ENCODE data around the gene OTOS.

OTOS gene

DNA sequence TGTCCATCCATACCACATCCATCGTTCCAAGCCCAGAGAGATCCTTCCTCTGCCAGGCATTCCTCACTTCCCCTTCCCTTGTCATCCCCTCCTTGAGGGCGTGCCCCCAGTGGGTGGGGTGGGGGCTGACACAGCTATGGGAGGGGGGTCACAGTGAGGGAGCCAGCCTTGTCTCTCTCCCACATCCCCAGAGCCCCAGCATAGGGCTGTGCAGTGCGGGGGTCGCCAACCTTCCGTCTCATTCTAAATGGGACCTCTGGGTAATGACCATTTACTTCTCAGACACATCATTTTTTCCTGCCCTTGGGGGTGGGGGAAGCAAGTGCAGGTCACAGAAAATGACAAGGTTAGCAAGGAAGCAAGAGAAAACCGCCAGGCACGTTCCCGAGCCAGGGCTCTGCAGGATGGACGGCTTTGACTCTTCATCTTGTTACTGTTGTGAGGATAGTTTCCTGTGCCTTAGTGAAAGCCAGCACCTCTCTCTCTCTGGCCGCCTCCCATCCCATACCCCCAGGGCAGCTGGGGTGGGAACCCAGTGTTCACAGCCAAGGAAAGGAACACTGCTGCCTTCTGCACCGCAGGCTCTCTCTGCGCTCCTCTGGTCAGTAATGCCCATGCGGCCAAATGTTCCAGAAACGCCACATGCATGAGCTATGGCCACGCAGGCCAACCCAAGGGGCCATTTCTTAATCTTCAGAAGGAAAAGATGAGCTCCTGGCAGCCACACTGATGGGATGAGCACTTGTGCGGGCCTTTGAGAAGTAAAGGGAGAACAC lies 22.7 kb upstream of the OTOS start:
- H3K36me3 Mint-ChIP-seq (ENCODE audit: low read depth) = no peaks in the 10 kb centered on the region
- no peaks in the 10 kb centered on the region for H3K27me3 Mint-ChIP-seq
- H3K9me3 Mint-ChIP-seq = no peaks in the 10 kb centered on the region
- H3K4me1 Mint-ChIP-seq (ENCODE audit: low read depth) = no peaks in the 10 kb centered on the region
- H3K27ac Mint-ChIP-seq = no peak overlapping the region
- no peak overlapping the region for H3K4me3 Mint-ChIP-seq

DNA sequence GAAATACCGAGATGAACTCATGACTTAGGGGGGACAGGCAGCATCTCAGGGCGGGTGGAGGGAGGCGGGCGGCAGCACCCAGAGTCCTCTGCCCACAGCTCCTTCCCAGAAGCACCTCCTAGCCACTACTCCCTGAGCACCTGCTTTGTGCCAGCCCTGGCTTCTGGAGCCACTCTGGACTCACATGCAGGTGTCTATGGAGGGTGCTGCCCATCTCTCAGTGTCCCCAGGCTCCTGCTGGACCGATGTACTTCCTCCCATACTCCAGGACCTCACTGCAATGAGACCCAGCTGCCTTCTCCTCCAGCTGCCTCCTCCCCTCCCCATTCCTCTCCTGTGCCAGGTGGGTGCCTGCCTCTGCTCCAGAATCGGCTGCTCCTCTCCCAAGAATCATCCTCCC lies 22.1 kb upstream of the OTOS start:
- Mint-ChIP-seq H3K36me3 (ENCODE audit: low read depth) (no peaks in the 10 kb centered on the region), H3K4me1 (ENCODE audit: low read depth) (no peaks in the 10 kb centered on the region), H3K9me3 (no peaks in the 10 kb centered on the region), H3K27ac (no peak overlapping the region), H3K27me3 (no peaks in the 10 kb centered on the region), H3K4me3 (no peak overlapping the region)

DNA sequence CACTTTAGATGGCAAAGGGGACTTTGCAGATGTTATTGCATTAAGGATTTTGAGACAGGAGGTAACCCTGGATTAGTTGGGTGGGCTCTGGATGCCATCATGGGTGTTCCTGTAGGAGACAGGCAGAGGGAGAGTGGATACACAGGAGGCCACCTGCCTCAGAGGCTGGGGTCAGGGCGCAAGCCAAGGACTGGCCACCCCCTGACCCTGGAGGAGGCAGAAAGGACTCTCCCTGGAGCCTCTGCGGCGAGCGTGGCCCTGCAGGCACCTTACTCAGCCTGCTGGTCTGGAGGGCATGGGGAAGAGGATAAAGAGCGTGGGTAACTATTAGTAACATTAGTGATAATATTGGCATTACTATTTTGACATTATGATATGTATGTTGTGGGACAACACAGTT lies 21.6 kb upstream of the OTOS start:
- H3K27ac Mint-ChIP-seq = no peak overlapping the region

DNA sequence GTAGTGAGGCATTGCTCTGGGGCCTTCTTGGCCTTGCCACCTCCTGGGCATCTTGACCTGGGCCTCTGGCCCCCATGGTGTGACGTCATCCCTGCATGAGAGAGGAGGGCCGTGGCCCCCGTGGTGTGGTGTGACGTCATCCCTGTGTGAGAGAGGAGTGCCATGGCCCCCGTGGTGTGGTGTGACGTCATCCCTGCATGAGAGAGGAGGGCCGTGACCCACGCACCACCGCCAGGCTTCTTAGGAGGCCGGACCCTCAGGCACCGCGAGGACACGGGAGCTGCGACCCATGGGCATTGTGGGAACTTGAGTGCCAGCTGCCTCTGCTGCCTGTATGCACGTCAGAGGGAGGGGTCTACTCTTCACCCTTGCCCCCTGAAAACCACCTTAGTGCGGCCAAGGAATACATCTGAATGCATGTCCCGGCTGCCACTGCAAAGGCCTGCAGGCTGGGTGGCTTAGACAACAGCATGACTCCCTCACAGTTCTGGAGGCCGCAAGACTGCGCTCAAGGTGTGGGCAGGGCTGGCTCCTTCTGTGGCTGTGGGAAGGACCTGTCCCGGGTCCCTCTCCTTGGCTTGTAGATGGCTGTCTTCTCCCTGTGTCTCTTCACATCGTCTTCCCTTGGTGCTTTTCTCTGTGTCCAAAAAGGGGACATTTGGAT lies 20.8 kb upstream of the OTOS start:
- H3K4me3 Mint-ChIP-seq = no peak overlapping the region
- no peaks in the 10 kb centered on the region for H3K4me1 Mint-ChIP-seq (ENCODE audit: low read depth)
- no peak overlapping the region for H3K27ac Mint-ChIP-seq
- H3K36me3 Mint-ChIP-seq (ENCODE audit: low read depth) = no peaks in the 10 kb centered on the region
- H3K9me3 Mint-ChIP-seq = no peaks in the 10 kb centered on the region
- H3K27me3 Mint-ChIP-seq = no peaks in the 10 kb centered on the region

More for the DNA sequence above, 21.6 kb upstream of the OTOS start:
- H3K36me3 Mint-ChIP-seq (ENCODE audit: low read depth) = no peaks in the 10 kb centered on the region
- H3K4me3 Mint-ChIP-seq = no peak overlapping the region
- H3K27me3 Mint-ChIP-seq = no peaks in the 10 kb centered on the region
- no peaks in the 10 kb centered on the region for H3K4me1 Mint-ChIP-seq (ENCODE audit: low read depth)
- no peaks in the 10 kb centered on the region for H3K9me3 Mint-ChIP-seq

DNA sequence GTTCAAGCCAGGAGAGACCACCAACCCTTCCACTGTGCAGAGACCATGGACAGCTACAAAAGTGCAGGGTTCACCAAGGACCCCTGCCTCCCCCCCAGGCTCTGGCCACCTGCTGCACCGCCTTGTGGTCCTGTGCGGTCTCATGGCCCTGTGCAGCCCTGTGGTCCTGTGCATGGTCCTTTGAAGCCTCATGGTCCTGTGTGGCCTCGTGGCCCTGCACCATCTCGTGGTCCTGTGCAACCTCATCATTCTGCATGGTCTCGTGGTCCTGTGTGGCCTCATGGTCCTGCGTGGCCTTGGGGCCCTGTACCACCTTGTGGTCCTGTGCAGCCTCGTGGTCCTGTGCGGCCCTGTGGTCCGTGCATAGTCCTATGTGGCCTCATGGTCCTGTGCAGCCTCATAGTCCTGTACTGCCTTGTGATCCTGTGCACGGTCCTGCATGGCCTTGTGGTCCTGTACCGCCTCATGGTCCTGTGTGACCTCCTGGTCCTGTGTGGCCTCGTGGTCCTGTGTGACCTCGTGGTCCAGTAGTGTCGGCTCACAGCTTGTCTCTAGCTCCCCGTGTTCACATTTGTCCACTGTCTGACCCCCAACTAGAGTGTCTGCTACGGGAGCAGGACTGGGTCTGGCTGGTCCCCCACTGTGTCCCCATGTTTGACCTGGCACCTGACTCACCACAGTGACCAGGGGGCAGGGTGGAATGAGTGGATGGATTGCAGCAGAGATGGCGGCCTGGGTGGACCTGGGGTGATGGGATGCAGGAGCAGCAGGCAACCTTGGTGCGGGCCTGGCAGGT lies 20.0 kb upstream of the OTOS start:
- no peak overlapping the region for H3K27ac Mint-ChIP-seq
- H3K9me3 Mint-ChIP-seq = no peaks in the 10 kb centered on the region
- no peaks in the 10 kb centered on the region for H3K36me3 Mint-ChIP-seq (ENCODE audit: low read depth)
- no peak overlapping the region for H3K4me3 Mint-ChIP-seq
- H3K27me3 Mint-ChIP-seq = no peaks in the 10 kb centered on the region
- no peaks in the 10 kb centered on the region for H3K4me1 Mint-ChIP-seq (ENCODE audit: low read depth)

DNA sequence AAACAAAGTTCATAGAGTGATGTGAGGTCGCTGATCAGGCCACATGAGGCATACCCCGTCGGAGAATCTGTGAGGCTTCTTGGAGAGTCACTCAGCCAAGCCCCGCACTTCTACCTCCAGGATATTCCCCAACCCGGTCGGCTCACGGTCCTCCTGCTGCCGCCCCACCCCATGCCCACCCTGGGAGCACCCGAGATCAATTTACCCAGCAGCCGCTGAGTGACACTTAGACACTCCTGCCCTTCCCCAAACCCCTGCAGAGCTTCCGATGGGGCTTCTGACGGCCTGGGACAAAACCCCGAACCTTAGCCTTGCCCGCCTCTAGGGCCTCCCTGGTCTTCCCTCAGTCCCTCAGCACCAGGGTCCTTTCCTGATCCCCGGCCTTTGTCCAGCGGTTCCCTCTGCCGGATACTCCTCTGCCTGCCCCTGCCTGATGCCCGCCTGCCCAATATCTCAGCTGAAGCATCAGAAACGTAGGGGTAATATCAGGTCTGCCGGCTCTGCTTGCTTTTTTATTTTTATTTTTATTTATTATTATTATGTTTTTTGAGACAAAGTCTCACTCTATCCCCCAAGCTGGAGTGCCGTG lies 18.9 kb upstream of the OTOS start:
- no peaks in the 10 kb centered on the region for H3K4me1 Mint-ChIP-seq (ENCODE audit: low read depth)
- no peak overlapping the region for H3K27ac Mint-ChIP-seq
- H3K9me3 Mint-ChIP-seq = no peaks in the 10 kb centered on the region

DNA sequence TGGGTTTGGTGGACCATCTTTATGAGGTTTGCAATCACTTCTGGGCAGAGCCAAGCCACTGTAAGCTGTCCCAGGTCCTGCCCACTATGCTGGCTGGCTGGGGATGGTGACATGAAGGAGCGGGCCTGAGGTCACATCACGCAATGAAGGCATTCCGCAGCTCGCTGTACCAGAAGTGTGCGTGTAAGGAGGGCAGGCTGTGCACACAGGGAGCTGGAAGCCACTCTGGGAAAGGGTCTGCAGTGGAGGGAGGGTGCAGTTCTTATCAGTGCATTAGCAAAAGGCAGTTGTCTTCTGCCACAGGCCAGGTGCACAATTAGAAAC lies 16.7 kb upstream of the OTOS start:
- Mint-ChIP-seq H3K9me3 (no peaks in the 10 kb centered on the region), H3K27me3 (peaks cover 3% of the 10 kb centered on the region), H3K4me1 (ENCODE audit: low read depth) (no peaks in the 10 kb centered on the region), H3K36me3 (ENCODE audit: low read depth) (no peaks in the 10 kb centered on the region), H3K27ac (no peak overlapping the region), H3K4me3 (no peak overlapping the region)

More for the DNA sequence above, 18.9 kb upstream of the OTOS start:
- no peaks in the 10 kb centered on the region for H3K36me3 Mint-ChIP-seq (ENCODE audit: low read depth)
- no peak overlapping the region for H3K4me3 Mint-ChIP-seq
- no peaks in the 10 kb centered on the region for H3K27me3 Mint-ChIP-seq

DNA sequence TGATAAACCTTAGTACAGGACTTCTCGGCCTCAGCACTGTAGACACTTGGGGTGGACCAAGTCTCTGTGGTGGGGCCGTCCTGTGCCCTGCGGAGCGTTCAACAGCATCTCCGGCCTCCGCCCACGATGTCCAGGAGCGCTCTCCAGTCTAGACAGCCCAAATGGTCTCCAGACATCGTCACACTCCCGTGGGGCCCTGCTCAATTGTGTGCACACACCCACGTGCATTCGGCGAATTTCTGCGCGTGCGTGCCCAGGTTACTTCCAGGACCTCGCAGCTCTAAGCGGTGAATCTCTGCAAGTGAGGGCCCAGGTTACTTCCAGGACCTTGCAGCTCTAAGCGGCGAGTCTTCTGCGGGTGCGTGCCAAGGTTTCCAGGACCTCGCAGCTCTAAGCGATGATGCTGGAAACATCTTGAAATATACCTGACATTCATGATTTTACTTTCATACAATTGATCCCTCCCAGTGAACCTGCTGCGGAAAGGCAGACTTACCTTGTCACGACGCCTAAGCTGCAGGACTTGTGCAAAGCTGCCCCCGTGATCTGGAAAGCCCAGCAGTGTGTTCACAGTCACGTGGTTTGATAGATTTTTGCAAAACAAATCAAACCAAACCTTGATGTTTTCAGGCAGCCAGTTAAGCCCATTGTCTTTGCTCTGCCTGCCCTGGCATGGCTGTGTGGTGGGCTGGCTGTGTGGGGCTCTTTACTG lies 16.1 kb upstream of the OTOS start:
- Mint-ChIP-seq H3K27ac (no peak overlapping the region), H3K4me1 (ENCODE audit: low read depth) (no peaks in the 10 kb centered on the region), H3K4me3 (no peak overlapping the region), H3K36me3 (ENCODE audit: low read depth) (no peaks in the 10 kb centered on the region), H3K9me3 (no peaks in the 10 kb centered on the region), H3K27me3 (peaks cover 8% of the 10 kb centered on the region)

DNA sequence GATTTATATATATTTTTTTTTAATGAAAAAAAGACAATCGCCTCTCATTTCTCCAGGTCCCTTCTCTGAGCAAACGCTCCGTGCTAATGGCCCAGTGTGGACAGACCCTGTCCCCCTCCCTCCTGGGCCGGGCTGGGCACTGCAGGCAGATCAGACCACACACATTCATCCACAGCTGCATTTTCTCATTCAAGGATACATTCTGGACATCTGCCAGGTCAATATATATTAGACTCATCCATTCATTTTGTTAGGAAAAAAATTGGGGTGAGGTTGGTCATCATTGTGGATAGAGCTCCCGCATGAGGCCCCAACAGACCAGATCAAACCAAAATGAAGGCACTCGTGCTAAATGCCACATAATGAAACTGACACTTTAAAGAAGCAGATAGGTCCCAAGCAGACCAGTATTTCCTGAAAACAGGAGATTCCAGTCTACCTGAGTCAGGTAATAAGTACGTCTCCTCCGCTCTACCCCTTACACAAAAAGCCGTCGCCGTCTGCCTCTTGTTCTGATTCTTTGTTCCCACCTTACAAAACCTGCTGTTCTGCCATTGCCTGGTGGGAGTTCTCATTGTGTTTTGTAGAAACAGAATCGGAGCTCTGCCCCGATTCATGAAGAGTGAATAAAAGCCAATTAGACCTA lies 15.4 kb upstream of the OTOS start:
- H3K4me3 Mint-ChIP-seq = no peak overlapping the region
- H3K27me3 Mint-ChIP-seq = peaks cover 11% of the 10 kb centered on the region
- no peak overlapping the region for H3K27ac Mint-ChIP-seq
- no peaks in the 10 kb centered on the region for H3K36me3 Mint-ChIP-seq (ENCODE audit: low read depth)
- no peaks in the 10 kb centered on the region for H3K4me1 Mint-ChIP-seq (ENCODE audit: low read depth)
- H3K9me3 Mint-ChIP-seq = no peaks in the 10 kb centered on the region

DNA sequence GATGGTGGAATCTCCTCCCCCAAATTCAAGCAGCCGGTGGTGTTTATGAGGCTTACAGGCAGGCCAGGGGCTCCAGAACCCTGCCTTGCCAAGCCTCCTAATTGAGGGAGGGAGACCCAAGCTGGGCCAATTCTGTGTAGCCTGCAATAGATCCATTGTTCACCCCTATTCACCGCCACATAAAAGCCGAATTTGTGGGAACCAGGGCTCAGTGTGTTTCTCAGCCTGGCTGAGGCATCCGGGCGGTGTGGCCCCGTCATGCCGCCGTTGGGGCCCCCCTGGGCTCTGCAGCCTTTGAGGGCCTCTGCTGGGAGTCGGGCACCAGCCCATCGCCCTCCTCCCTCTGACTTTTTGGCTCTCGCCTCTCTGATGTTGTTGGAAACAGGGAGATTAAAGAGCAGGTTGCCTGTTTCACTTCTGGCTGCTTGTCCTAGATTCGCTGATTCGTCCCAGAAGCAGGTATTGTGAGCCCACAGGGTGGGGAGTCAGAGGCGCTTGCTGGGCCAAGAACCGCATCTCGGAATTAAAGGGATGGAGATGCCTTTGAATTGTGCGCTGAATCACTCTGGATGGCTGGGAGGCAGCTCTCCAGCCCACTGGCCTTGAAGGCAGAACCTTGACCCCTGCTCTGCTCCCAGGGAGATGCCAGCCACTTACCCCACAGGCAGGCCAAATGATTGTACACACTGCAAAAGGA lies 14.7 kb upstream of the OTOS start:
- peaks cover 11% of the 10 kb centered on the region for H3K27me3 Mint-ChIP-seq
- H3K36me3 Mint-ChIP-seq (ENCODE audit: low read depth) = no peaks in the 10 kb centered on the region
- no peaks in the 10 kb centered on the region for H3K9me3 Mint-ChIP-seq
- H3K4me1 Mint-ChIP-seq (ENCODE audit: low read depth) = no peaks in the 10 kb centered on the region
- H3K27ac Mint-ChIP-seq = no peak overlapping the region
- H3K4me3 Mint-ChIP-seq = no peak overlapping the region

DNA sequence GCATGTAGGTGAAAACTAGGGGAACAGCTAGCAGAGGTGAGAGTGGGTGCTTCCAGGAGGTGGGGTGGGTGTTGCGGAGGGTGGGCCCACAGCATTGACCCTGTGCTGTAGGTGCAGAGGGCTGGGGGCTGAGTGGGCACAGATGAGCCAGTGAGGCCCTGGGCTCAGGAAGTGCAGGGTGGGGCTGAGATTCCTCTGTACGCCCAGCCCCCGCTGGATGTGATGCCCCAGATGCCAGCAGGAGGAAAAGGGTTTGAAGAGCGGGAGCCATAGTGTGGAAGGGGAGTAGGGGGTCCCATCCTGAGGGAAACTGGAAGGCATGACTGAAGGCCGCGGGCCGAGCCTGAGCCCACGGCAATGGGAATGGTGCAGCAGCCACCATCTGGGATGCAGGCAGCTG lies 14.1 kb upstream of the OTOS start:
- Mint-ChIP-seq H3K27ac (no peak overlapping the region), H3K4me3 (no peak overlapping the region), H3K9me3 (no peaks in the 10 kb centered on the region), H3K27me3 (peaks cover 14% of the 10 kb centered on the region), H3K36me3 (ENCODE audit: low read depth) (no peaks in the 10 kb centered on the region), H3K4me1 (ENCODE audit: low read depth) (no peaks in the 10 kb centered on the region)

DNA sequence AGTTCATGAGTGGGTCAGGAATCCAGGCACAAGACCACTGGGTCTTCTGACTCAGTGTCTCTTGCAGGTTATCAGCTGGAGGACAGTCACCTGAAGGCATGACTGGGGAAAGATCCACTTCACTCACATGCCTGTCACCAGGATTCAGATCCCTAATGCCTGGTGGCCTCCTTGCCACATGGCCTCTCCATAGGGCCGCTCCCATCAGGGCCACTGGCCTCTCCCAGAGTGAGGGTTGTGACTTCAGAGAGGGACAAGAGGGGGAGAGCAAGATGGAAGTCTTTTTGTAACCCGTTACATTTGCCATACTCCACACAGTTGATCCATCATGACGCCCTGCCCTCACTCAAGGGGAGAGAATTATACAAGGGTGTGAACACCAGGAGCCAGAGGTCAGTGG lies 13.0 kb upstream of the OTOS start:
- Mint-ChIP-seq H3K27ac (no peak overlapping the region), H3K4me1 (ENCODE audit: low read depth) (no peaks in the 10 kb centered on the region), H3K9me3 (no peaks in the 10 kb centered on the region), H3K4me3 (no peak overlapping the region), H3K36me3 (ENCODE audit: low read depth) (no peaks in the 10 kb centered on the region), H3K27me3 (peaks cover 14% of the 10 kb centered on the region)

DNA sequence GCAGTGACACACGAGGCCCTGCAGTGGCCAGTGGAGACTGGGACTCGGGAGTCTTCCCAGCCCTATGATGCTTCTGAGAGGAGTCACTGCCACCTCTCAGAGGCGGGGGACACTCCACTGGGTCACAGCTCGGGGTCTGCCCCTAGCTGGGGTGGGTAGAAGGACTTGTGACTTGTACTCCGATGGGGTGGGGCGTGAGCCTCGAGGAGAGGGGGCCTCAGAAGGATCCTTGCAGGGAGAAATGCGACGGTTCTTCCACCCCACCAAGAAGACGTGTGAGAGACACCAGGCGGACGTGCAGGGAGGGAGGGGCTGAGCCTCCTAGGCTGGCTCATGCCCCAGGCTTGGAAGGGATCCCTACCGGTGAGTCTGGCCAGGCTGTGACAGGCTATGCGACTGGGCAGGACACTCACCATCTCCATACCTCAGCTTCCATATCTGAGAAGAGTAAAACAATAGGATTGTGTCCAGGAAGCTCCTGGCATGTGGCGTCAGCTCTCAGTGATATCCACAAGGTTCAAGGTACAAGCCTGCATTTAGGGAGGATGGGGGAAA lies 11.1 kb upstream of the OTOS start:
- no peaks in the 10 kb centered on the region for H3K4me1 Mint-ChIP-seq (ENCODE audit: low read depth)

More for the DNA sequence above, 11.1 kb upstream of the OTOS start:
- Mint-ChIP-seq H3K4me3 (no peak overlapping the region), H3K27ac (no peak overlapping the region), H3K27me3 (peaks cover 14% of the 10 kb centered on the region), H3K36me3 (ENCODE audit: low read depth) (no peaks in the 10 kb centered on the region), H3K9me3 (no peaks in the 10 kb centered on the region)
